H9 (cell line): ENCODE results near the gene CCDC154. TPM values are rescaled to one million over a fixed set of nuclear protein-coding genes. Genes with fewer than 3 reads are reported as not detected.

Source experiments
- DNase-seq: peaks from one replicate; pipeline ENCODE4 v3.0.0-alpha.2; 2017
- H2AFZ ChIP-seq: one replicate; pipeline ENCODE4 v1.6.1; 2013; ENCODE audit warnings: mild to moderate bottlenecking, low read length, control low read depth, moderate library complexity
- H2AK5ac ChIP-seq: 2 replicates; pipeline ENCODE4 v1.6.1; 2013; ENCODE audit warnings: low read length, control low read depth, mixed read lengths; ENCODE audit not compliant: insufficient read length
- H2BK120ac ChIP-seq: one replicate; pipeline ENCODE4 v1.6.1; 2013; ENCODE audit warnings: low read depth, mild to moderate bottlenecking, low read length, control low read depth, inconsistent platforms; ENCODE audit not compliant: poor library complexity, severe bottlenecking
- H2BK12ac ChIP-seq: 2 replicates; pipeline ENCODE4 v1.6.1; 2013; ENCODE audit warnings: low read length, control low read depth, mixed read lengths, low read depth; ENCODE audit not compliant: insufficient read length
- H2BK15ac ChIP-seq: 2 replicates; pipeline ENCODE4 v1.6.1; 2013; ENCODE audit warnings: low read depth, low read length, control low read depth
- H2BK20ac ChIP-seq: one replicate; pipeline ENCODE4 v1.6.1; 2013; ENCODE audit warnings: low read depth, mild to moderate bottlenecking, low read length, control low read depth, inconsistent platforms; ENCODE audit not compliant: poor library complexity, severe bottlenecking
- H2BK5ac ChIP-seq: 2 replicates; pipeline ENCODE4 v1.6.1; 2013; ENCODE audit warnings: low read length, control low read depth, mixed read lengths; ENCODE audit not compliant: insufficient read length
- H3K14ac ChIP-seq: 2 replicates; pipeline ENCODE4 v1.6.1; 2013; ENCODE audit warnings: low read length, control low read depth; ENCODE audit not compliant: insufficient read depth
- H3K18ac ChIP-seq: 2 replicates; pipeline ENCODE4 v1.6.1; 2013; ENCODE audit warnings: low read depth, mild to moderate bottlenecking, mixed read lengths, low read length, control low read depth; ENCODE audit not compliant: insufficient read length
- H3K23ac ChIP-seq: 2 replicates; pipeline ENCODE4 v1.6.1; 2013; ENCODE audit warnings: low read length, control low read depth, mixed read lengths, low read depth; ENCODE audit not compliant: insufficient read length
- H3K23me2 ChIP-seq: 2 replicates; pipeline ENCODE4 v1.6.1; 2013; ENCODE audit warnings: low read depth, mild to moderate bottlenecking, mixed read lengths, low read length, control low read depth; ENCODE audit not compliant: insufficient read length, poor library complexity, severe bottlenecking
- H3K27ac ChIP-seq: 2 replicates; pipeline ENCODE4 v1.5.1; 2013; ENCODE audit warnings: low read length, control low read depth, mixed read lengths, low read depth; ENCODE audit not compliant: insufficient read length
- H3K27me3 ChIP-seq: 2 replicates; pipeline ENCODE4 v1.6.1; 2013; ENCODE audit warnings: low read length, control low read depth, inconsistent platforms; ENCODE audit not compliant: insufficient read depth
- H3K4ac ChIP-seq: 2 replicates; pipeline ENCODE4 v1.6.1; 2013; ENCODE audit warnings: low read depth, mild to moderate bottlenecking, control low read depth, inconsistent platforms, low read length, moderate library complexity
- H3K4me1 ChIP-seq: 2 replicates; pipeline ENCODE4 v1.6.1; 2013; ENCODE audit warnings: low read length, control low read depth, inconsistent platforms; ENCODE audit not compliant: insufficient read depth
- H3K4me2 ChIP-seq: 2 replicates; pipeline ENCODE4 v1.6.1; 2013; ENCODE audit warnings: low read length, control low read depth, mixed read lengths; ENCODE audit not compliant: insufficient read length, insufficient read depth
- H3K56ac ChIP-seq: 2 replicates; pipeline ENCODE4 v1.6.1; 2013; ENCODE audit warnings: low read depth, mild to moderate bottlenecking, mixed read lengths, low read length, control low read depth; ENCODE audit not compliant: insufficient read length
- H3K79me1 ChIP-seq: 2 replicates; pipeline ENCODE4 v1.6.1; 2013; ENCODE audit warnings: low read depth, mild to moderate bottlenecking, moderate library complexity, low read length, control low read depth, inconsistent platforms; ENCODE audit not compliant: insufficient read depth, poor library complexity, severe bottlenecking
- H3K79me2 ChIP-seq: 2 replicates; pipeline ENCODE4 v1.6.1; 2013; ENCODE audit warnings: low read length, control low read depth, inconsistent platforms; ENCODE audit not compliant: insufficient read depth
- H3K9ac ChIP-seq: 2 replicates; pipeline ENCODE4 v1.6.1; 2013; ENCODE audit warnings: low read length, control low read depth, mixed read lengths; ENCODE audit not compliant: insufficient read length; ENCODE audit errors: extremely low read depth
- H3K9me3 ChIP-seq: one replicate; pipeline ENCODE4 v1.6.1; 2013; ENCODE audit warnings: low read depth, low read length, inconsistent platforms; ENCODE audit not compliant: control insufficient read depth
- H3T11ph ChIP-seq: one replicate; pipeline ENCODE4 v1.6.1; 2013; ENCODE audit warnings: mild to moderate bottlenecking, low read length, control low read depth, inconsistent platforms
- H4K20me1 ChIP-seq: one replicate; pipeline ENCODE4 v1.6.1; 2013; ENCODE audit not compliant: control insufficient read depth, insufficient read length, insufficient read depth
- H4K5ac ChIP-seq: 2 replicates; pipeline ENCODE4 v1.6.1; 2013; ENCODE audit warnings: low read depth, mild to moderate bottlenecking, mixed read lengths, low read length, control low read depth; ENCODE audit not compliant: insufficient read length
- H4K8ac ChIP-seq: replicated peaks from 2 replicates; pipeline ENCODE4 v1.6.1; 2013; ENCODE audit warnings: low read length, control low read depth, mixed read lengths, low read depth; ENCODE audit not compliant: insufficient read length
- H4K91ac ChIP-seq: 2 replicates; pipeline ENCODE4 v1.6.1; 2013; ENCODE audit warnings: low read depth, mild to moderate bottlenecking, moderate library complexity, mixed read lengths, low read length, control low read depth; ENCODE audit not compliant: insufficient read length
- H3K27ac Mint-ChIP-seq, 3 experiments: 2 replicates in 2 of 3; 3 replicates in 1 of 3; pipeline ENCODE4 v1.8.0; 2020 to 2021; ENCODE audit warnings: mixed read lengths in 3 of 3, mild to moderate bottlenecking in 1 of 3, moderate library complexity in 1 of 3
- H3K27me3 Mint-ChIP-seq: 2 replicates; pipeline ENCODE4 v1.8.0; 2021; ENCODE audit warnings: low read depth, mild to moderate bottlenecking, moderate library complexity, mixed read lengths
- H3K36me3 Mint-ChIP-seq, 3 experiments: 2 replicates in 2 of 3; 3 replicates in 1 of 3; pipeline ENCODE4 v1.8.0; 2020 to 2021; ENCODE audit warnings: low read depth in 3 of 3, mixed read lengths in 3 of 3; ENCODE audit not compliant: insufficient read depth in 1 of 3
- H3K4me1 Mint-ChIP-seq, 2 experiments: 2 replicates each; pipeline ENCODE4 v1.8.0; 2020; ENCODE audit warnings: mixed read lengths in 2 of 2
- H3K4me3 Mint-ChIP-seq, 2 experiments: 2 replicates in 1 of 2; 3 replicates in 1 of 2; pipeline ENCODE4 v1.8.0; 2020 to 2021; ENCODE audit warnings: mild to moderate bottlenecking in 2 of 2, mixed read lengths in 2 of 2, moderate library complexity in 1 of 2
- H3K9me3 Mint-ChIP-seq, 2 experiments: 2 replicates in 1 of 2; 3 replicates in 1 of 2; pipeline ENCODE4 v1.8.0; 2020; ENCODE audit warnings: mild to moderate bottlenecking in 2 of 2, mixed read lengths in 2 of 2, moderate library complexity in 1 of 2
- CTCF ChIP-seq: fragments of 200-600 bp; sonication (generic); conservative IDR thresholded peaks from 3 replicates; pipeline ENCODE4 v1.8.0; 2021; ENCODE audit warnings: antibody characterized with exemption, mild to moderate bottlenecking
- WGBS: extraction: QIAGEN DNeasy Blood & Tissue Kit; methylation state at CpG from one replicate; pipeline ENCODE4 v1.1.7; 2013; ENCODE audit warnings: missing lambda C conversion rate, low lambda C conversion rate, mixed read lengths; ENCODE audit not compliant: insufficient read length; ENCODE audit errors: extremely low coverage; 5-methylcytosine and 5-hydroxymethylcytosine counted together
- total RNA-seq: library from RNA; stranded (reverse); gene quantifications from 2 replicates; pipeline ENCODE4 v1.2.1, GENCODE V29; 2021

The CCDC154 gene
- total RNA-seq, 1 experiment from 2014 or later: 1.3 TPM

- Histone ChIP-seq H3T11ph (no peak overlapping the region), H3K9ac (no peak overlapping the region)
- H3K27ac Mint-ChIP-seq: no peak overlapping the region
These were observed 15.8 kb downstream of the CCDC154 start for GRCh38 chr16:1428511-1428910.

More at GRCh38 chr16:1428511-1428910, 15.8 kb downstream of the CCDC154 start:
- H3K27me3 Mint-ChIP-seq: no peaks in the 10 kb centered on the region; the same call in 1 of the 2 replicates
- peak; percentile 68 for TF ChIP-seq CTCF
- Histone ChIP-seq H2BK120ac (no peak overlapping the region), H3K4me2 (no peak overlapping the region), H2BK15ac (no peak overlapping the region), H2BK20ac (no peak overlapping the region), H3K27ac (no peak overlapping the region), H3K27me3 (no peaks in the 10 kb centered on the region), H3K4ac (peak overlapping the region; percentile 72; the same call in 1 of the 2 replicates), H3K79me1 (no peaks in the 10 kb centered on the region), H3K4me1 (no peaks in the 10 kb centered on the region), H3K56ac (no peak overlapping the region), H2BK5ac (no peak overlapping the region), H2AFZ (no peak overlapping the region), H3K18ac (peak overlapping the region; percentile 57), H3K79me2 (no peaks in the 10 kb centered on the region), H2AK5ac (no peak overlapping the region), H3K9me3 (no peaks in the 10 kb centered on the region), H2BK12ac (no peak overlapping the region), H4K8ac (no peak overlapping the region), H4K20me1 (no peaks in the 10 kb centered on the region), H3K23ac (no peak overlapping the region), H4K91ac (peak overlapping the region; percentile 91), H4K5ac (no peak overlapping the region), H3K23me2 (no peaks in the 10 kb centered on the region), H3K14ac (peak overlapping the region; percentile 34; the same call in 1 of the 2 replicates)
- H3K9me3 Mint-ChIP-seq: no peaks in the 10 kb centered on the region
- WGBS: no CpG with 5 or more reads among the region's 21 CpGs
- no peak overlapping the region for H3K4me3 Mint-ChIP-seq
- H3K4me1 Mint-ChIP-seq: no peaks in the 10 kb centered on the region; a peak in 1 of 4 replicates
- peak; percentile 83 for DNase-seq
- H3K36me3 Mint-ChIP-seq: no peaks in the 10 kb centered on the region
